ENCODE data around the gene HERC2. TPM values are rescaled to one million over a fixed set of nuclear protein-coding genes. Genes with fewer than 3 reads are reported as not detected.

Gene HERC2
- total and polyA plus RNA-seq, 2 of the 13 experiments (the other 11 are each of a cell fraction or from before 2014, with no cell fraction given): 17.6 to 24.8 TPM

GRCh38 chr15:28082891-28083684, 238.9 kb downstream of the HERC2 start (continued):
- no peak for TF ChIP-seq ZNF512B (CRISPR knock-in tag; IDR thresholded peaks at IDR 0.05; ENCODE audit: borderline replicate concordance)
- TF ChIP-seq ARID2 (CRISPR knock-in tag; IDR thresholded peaks at IDR 0.05; ENCODE audit: borderline replicate concordance): no peak
- TF ChIP-seq HOMEZ (CRISPR knock-in tag; IDR thresholded peaks at IDR 0.05; ENCODE audit: low read depth): 0 out of 2 replicates have a peak, but pooled peaks have one; percentile 36
- TF ChIP-seq POGK (CRISPR knock-in tag; conservative IDR thresholded peaks at IDR 0.05): no peak
- TF ChIP-seq ZNF75D (CRISPR knock-in tag; IDR thresholded peaks at IDR 0.05; ENCODE audit: borderline replicate concordance): no peak
- no peak for TF ChIP-seq ZSCAN29 (CRISPR knock-in tag; conservative IDR thresholded peaks at IDR 0.05)
- TF ChIP-seq HMGXB4 (CRISPR knock-in tag; IDR thresholded peaks at IDR 0.05; ENCODE audit: borderline replicate concordance in 1 of 2, low read depth in 1 of 2): no peak
- no peak for TF ChIP-seq SNAI1 (CRISPR knock-in tag; IDR thresholded peaks at IDR 0.05; ENCODE audit: borderline replicate concordance)
- no peak for TF ChIP-seq ZNF17 (CRISPR knock-in tag; IDR thresholded peaks at IDR 0.05)
- TF ChIP-seq MAZ (IDR thresholded peaks at IDR 0.05; ENCODE audit: borderline replicate concordance, low read depth, low read length): no peak
- TF ChIP-seq MAZ (CRISPR knock-in tag; IDR thresholded peaks at IDR 0.05; ENCODE audit: low read depth): no peak
- TF ChIP-seq STAT6 (CRISPR knock-in tag; IDR thresholded peaks at IDR 0.05; ENCODE audit: borderline replicate concordance): no peak
- TF ChIP-seq JUN (CRISPR knock-in tag; IDR thresholded peaks at IDR 0.05): no peak
- no peak for TF ChIP-seq ZNF160 (CRISPR knock-in tag; IDR thresholded peaks at IDR 0.05)
- TF ChIP-seq HMG20B (CRISPR knock-in tag; conservative IDR thresholded peaks at IDR 0.05): no peak
- no peak for TF ChIP-seq ZNF383 (CRISPR knock-in tag; IDR thresholded peaks at IDR 0.05; ENCODE audit: borderline replicate concordance)
- TF ChIP-seq MTA1 (CRISPR knock-in tag; IDR thresholded peaks at IDR 0.05; ENCODE audit: borderline replicate concordance): 0 out of 2 replicates have a peak, but pooled peaks have one; percentile 48

Data from HepG2 (cell line).